Spleen (tissue), 11 donors: ENCODE measurements around the gene DOCK4. TPM values are rescaled to one million over a fixed set of nuclear protein-coding genes. Genes with fewer than 3 reads are reported as not detected.
A peak's percentile ranks its signal among the peaks of the same experiment; 100 is the strongest.

Source experiments
- DNase-seq: peaks from one replicate; pipeline ENCODE4 v3.0.0-alpha.2; 2020
- H3K27ac ChIP-seq, 8 donors: fragments of 200-600 bp; sonication (generic) in 7 of 8; 1 replicate in 4 of 8; 2 replicates in 4 of 8; pipeline versions ENCODE4 v1.5.0 to v1.8.0; 2016 to 2021; ENCODE audit warnings: inconsistent platforms in 4 of 8, mild to moderate bottlenecking in 4 of 8, moderate library complexity in 1 of 8
- H3K27me3 ChIP-seq, 7 donors: fragments of 200-600 bp; sonication (generic) in 6 of 7; replicated peaks in 1 of 7; 1 replicate in 4 of 7; 2 replicates in 3 of 7; pipeline versions ENCODE4 v1.5.0 to v1.8.0; 2016 to 2021; ENCODE audit warnings: inconsistent platforms in 3 of 7, mild to moderate bottlenecking in 1 of 7
- H3K36me3 ChIP-seq, 6 donors: fragments of 200-600 bp; sonication (generic) in 5 of 6; 1 replicate in 4 of 6; 2 replicates in 2 of 6; pipeline versions ENCODE4 v1.5.0 to v1.8.0; 2016 to 2021; ENCODE audit warnings: inconsistent platforms in 2 of 6
- H3K4me1 ChIP-seq, 6 donors: fragments of 200-600 bp; sonication (generic) in 5 of 6; 1 replicate in 3 of 6; 2 replicates in 3 of 6; pipeline versions ENCODE4 v1.5.0 to v1.8.0; 2016 to 2021; ENCODE audit warnings: inconsistent platforms in 3 of 6
- H3K4me3 ChIP-seq, 8 donors: fragments of 200-600 bp; sonication (generic) in 7 of 8; 1 replicate in 4 of 8; 2 replicates in 4 of 8; pipeline versions ENCODE4 v1.5.0 to v1.8.0; 2016 to 2021; ENCODE audit warnings: inconsistent platforms in 4 of 8, mild to moderate bottlenecking in 4 of 8, moderate library complexity in 2 of 8
- H3K9me3 ChIP-seq, 8 donors: fragments of 200-600 bp; sonication (generic) in 7 of 8; 1 replicate in 4 of 8; 2 replicates in 4 of 8; pipeline versions ENCODE4 v1.5.0 to v1.8.0; 2016 to 2021; ENCODE audit warnings: inconsistent platforms in 4 of 8
- CTCF ChIP-seq, 11 experiments: fragments of 200-600 bp in 7 of 11; fragments of 450-650 bp in 4 of 11; sonication (generic) in 4 of 11; IDR thresholded peaks in 8 of 11; conservative IDR thresholded peaks in 3 of 11; 1 replicate in 7 of 11; 2 replicates in 4 of 11; pipeline versions ENCODE4 v1.4.0 to v1.8.0; 2016 to 2021; ENCODE audit warnings: antibody characterized with exemption in 11 of 11, inconsistent platforms in 4 of 11, mild to moderate bottlenecking in 1 of 11
- POLR2A ChIP-seq, 3 donors: fragments of 450-650 bp; IDR thresholded peaks; one replicate each; pipeline ENCODE4 v1.5.1; 2017; ENCODE audit warnings: antibody characterized with exemption in 3 of 3, mild to moderate bottlenecking in 1 of 3
- POLR2AphosphoS5 ChIP-seq, 3 donors: sonication (generic); formaldehyde crosslinking; IDR thresholded peaks; one replicate each; pipeline ENCODE4 v1.5.1; 2017; ENCODE audit warnings: antibody characterized with exemption in 3 of 3
- WGBS, 5 donors: extraction: QIAGEN DNeasy Blood & Tissue Kit in 3 of 5; methylation state at CpG; one replicate each; pipeline versions ENCODE4 v1.1.5 to v1.1.7; 2013 to 2018; 5-methylcytosine and 5-hydroxymethylcytosine counted together
- intact Hi-C: fragments of 100-400 bp; cut with DNase I; formaldehyde crosslinking; loops from one replicate; pipeline ENCODE4 v1.15.0; 2023; ENCODE audit warnings: low total_unique reads
- polyA plus RNA-seq, 3 donors: library from polyadenylated mRNA; stranded (reverse); fragments of 200-250 nt; gene quantifications; one replicate each; pipeline ENCODE4 v1.2.1, GENCODE V29; 2013
- total RNA-seq, 7 donors: library from RNA; depleted of rRNA in 3 of 7; stranded (reverse); fragments of >200 nt in 3 of 7; fragmentation: NEBNext Ultra II Directional in 4 of 7; extraction: Animal tissue kit (Norgen Biotek cat#: 25700) in 4 of 7; gene quantifications; one replicate each; pipeline versions ENCODE4 v1.1.0 to v1.2.1, GENCODE V29; 2016 to 2021
- donor health status: healthy with polysubstance abuse.
- donor health status: DM: no; HTN: no; CAD: no; lungs with moderate emphysema.
- donor health status: DM: no; HTN: no; CAD: no.
- donor health status: Bipolar disorder and iron deficiency.
- donor health status: healthy.
- donor health status: DM: no; HTN: no; CAD: no.
- donor health status: DM: yes; HTN: yes; CAD: no.

Gene DOCK4
- total and polyA plus RNA-seq, 10 donors = 1.4 to 26.9 (median 14.2) TPM

GRCh38 chr7:112079673-112080072 is 126.5 kb downstream of the DOCK4 start:
- intact Hi-C loops = no loop called here
- H3K4me3 ChIP-seq = peak overlapping the region in 1 of 8 donors; percentile 58
- no peaks in the 10 kb centered on the region for H3K27me3 ChIP-seq
- peaks cover 11 to 49% (median 30%) of the 10 kb centered on the region in 6 donors for H3K4me1 ChIP-seq
- H3K36me3 ChIP-seq = no peaks in the 10 kb centered on the region
- peak overlapping the region in 5 of 8 donors; percentile 50 to 89 (median 68) for H3K27ac ChIP-seq
- no peak for DNase-seq
- peaks cover 0 to under 1% (median 0%) of the 10 kb centered on the region in 8 donors for H3K9me3 ChIP-seq
- peak in 1 of 11 experiments; percentile 19 for TF ChIP-seq CTCF (IDR thresholded peaks at IDR 0.05 in 8 of 11, conservative IDR thresholded peaks at IDR 0.05 in 3 of 11)
- no peak for TF ChIP-seq POLR2AphosphoS5 (IDR thresholded peaks at IDR 0.05)

GRCh38 chr7:112079122-112079521 is 127.1 kb downstream of the DOCK4 start:
- no peak for DNase-seq
- peak overlapping the region in 2 of 8 donors; percentile 83 to 89 for H3K27ac ChIP-seq
- WGBS, 5 donors = 74 to 100% (median 93%) methylated on average over 1 of the region's 1 CpG
- no peak overlapping the region for H3K4me3 ChIP-seq
- intact Hi-C loops = no loop called here
- peaks cover 8 to 43% (median 25%) of the 10 kb centered on the region in 6 donors for H3K4me1 ChIP-seq
- H3K27me3 ChIP-seq = no peaks in the 10 kb centered on the region
- H3K9me3 ChIP-seq = peaks cover 0 to 6% (median 0%) of the 10 kb centered on the region in 8 donors
- TF ChIP-seq CTCF (IDR thresholded peaks at IDR 0.05 in 8 of 11, conservative IDR thresholded peaks at IDR 0.05 in 3 of 11) = no peak
- no peak for TF ChIP-seq POLR2AphosphoS5 (IDR thresholded peaks at IDR 0.05)
- no peak for TF ChIP-seq POLR2A (IDR thresholded peaks at IDR 0.05)
- H3K36me3 ChIP-seq = no peaks in the 10 kb centered on the region

GRCh38 chr7:112076324-112076723 is 129.9 kb downstream of the DOCK4 start:
- Histone ChIP-seq H3K27ac (no peak overlapping the region), H3K9me3 (peaks cover 0 to 6% (median 0%) of the 10 kb centered on the region in 8 donors), H3K36me3 (no peaks in the 10 kb centered on the region), H3K4me1 (peaks cover 6 to 22% (median 15%) of the 10 kb centered on the region in 6 donors), H3K27me3 (no peaks in the 10 kb centered on the region), H3K4me3 (no peak overlapping the region)
- intact Hi-C loops = no loop called here
- TF ChIP-seq POLR2A (IDR thresholded peaks at IDR 0.05) = no peak
- no peak for DNase-seq

GRCh38 chr7:112074464-112074863 is 131.7 kb downstream of the DOCK4 start:
- H3K36me3 ChIP-seq = no peaks in the 10 kb centered on the region

More at GRCh38 chr7:112074464-112074863, 131.7 kb downstream of the DOCK4 start:
- TF ChIP-seq POLR2A (IDR thresholded peaks at IDR 0.05) = no peak
- TF ChIP-seq CTCF (IDR thresholded peaks at IDR 0.05 in 8 of 11, conservative IDR thresholded peaks at IDR 0.05 in 3 of 11) = no peak
- TF ChIP-seq POLR2AphosphoS5 (IDR thresholded peaks at IDR 0.05) = no peak
- intact Hi-C loops = no loop called here
- DNase-seq = no peak
- Histone ChIP-seq H3K27me3 (no peaks in the 10 kb centered on the region), H3K9me3 (peaks cover 0 to 6% (median 0%) of the 10 kb centered on the region in 8 donors), H3K4me3 (no peak overlapping the region), H3K27ac (no peak overlapping the region), H3K4me1 (peaks cover 0 to 3% (median 0%) of the 10 kb centered on the region in 6 donors)
